GM18951 (cell line): Measurements from ENCODE around the gene ARIH1.
"Not testable (repeated sequence)": the region's sequence is repeated elsewhere in the genome, so short reads cannot be mapped to it uniquely, and the experiment has no call there.

Source experiments
- POLR2A ChIP-seq: IDR thresholded peaks from 4 replicates; pipeline ENCODE4 v1.6.1; 2011; ENCODE audit warnings: mild to moderate bottlenecking; ENCODE audit not compliant: insufficient read length, insufficient read depth; ENCODE audit errors: extremely low read depth
- in situ Hi-C: fragments of 300-500 bp; cut with MboI; formaldehyde crosslinking; loops from one replicate; pipeline ENCODE4 v1.12.0; 2022; ENCODE audit warnings: low sequenced_read_pairs, mixed read lengths, inconsistent platforms; ENCODE audit not compliant: unreplicated experiment

ARIH1 gene, protein sequence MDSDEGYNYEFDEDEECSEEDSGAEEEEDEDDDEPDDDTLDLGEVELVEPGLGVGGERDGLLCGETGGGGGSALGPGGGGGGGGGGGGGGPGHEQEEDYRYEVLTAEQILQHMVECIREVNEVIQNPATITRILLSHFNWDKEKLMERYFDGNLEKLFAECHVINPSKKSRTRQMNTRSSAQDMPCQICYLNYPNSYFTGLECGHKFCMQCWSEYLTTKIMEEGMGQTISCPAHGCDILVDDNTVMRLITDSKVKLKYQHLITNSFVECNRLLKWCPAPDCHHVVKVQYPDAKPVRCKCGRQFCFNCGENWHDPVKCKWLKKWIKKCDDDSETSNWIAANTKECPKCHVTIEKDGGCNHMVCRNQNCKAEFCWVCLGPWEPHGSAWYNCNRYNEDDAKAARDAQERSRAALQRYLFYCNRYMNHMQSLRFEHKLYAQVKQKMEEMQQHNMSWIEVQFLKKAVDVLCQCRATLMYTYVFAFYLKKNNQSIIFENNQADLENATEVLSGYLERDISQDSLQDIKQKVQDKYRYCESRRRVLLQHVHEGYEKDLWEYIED

DNA sequence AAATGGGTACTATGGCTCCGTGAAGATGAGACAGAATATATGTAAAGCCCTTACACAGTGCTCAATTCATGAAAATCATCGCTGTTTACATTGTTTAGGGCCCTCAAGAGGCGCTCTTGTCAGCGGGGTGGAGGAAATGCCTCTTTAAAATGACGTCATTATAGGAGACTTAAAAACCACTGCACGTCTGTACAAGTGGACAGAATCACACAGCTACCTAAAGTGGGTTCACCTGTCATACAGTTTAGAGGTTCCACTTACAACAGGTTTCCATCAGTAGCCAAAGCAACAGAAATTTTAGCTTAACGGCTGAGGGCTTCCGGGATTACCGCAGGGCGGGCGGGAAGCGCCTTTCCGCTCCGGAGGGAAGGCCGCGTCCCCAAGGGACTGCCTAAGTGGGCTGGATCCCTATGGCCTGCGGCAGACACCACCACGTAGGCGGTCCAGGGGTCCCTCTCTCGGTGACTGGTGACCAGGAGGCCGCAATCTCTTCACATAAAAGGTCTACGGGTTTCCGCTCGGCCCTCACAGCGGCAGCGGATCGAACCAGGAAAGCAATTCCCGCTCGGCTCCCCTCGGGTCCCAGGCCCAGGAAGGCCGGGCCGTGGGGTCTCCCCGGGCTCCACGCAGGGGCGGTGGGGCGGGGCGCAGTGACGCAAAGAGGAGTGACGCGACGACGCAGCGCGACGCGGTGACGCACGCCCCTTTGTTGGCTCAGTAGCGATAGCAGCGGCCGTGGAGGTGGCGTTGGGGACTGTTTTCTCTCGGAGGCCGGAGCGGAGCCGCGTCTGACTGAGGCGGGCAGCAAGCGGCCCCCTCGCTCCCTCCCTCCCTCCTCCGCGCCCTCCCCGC, at the start of gene ARIH1:
Gene ARIH1, plus strand, starts transcription at position 717 of the 852 bp plus-strand sequence. CDS start 310 bp downstream, outside the sequence.
- in situ Hi-C loops: no loop called here
- TF ChIP-seq POLR2A: peak; percentile 94

DNA sequence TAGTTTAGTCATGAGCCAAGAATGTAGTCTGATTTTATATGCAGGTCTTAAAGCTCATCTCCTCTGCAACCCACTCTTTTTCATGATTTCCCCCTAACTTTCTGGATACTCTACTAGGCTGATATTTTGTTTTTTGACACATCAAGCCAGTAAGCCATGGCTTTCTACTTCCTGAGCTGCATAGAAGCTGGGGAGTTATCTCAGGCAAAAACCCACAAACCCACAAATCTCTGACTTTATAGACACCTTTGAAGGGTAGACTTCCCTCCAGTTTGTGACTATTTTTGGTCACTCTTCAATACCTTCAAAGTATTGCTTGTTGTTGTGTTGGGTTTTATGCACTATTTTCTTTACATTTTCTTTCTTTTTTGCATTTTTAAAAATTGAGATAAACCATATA, 47.4 kb upstream of the ARIH1 start:
- in situ Hi-C loops: no loop called here
- no peak for TF ChIP-seq POLR2A

DNA sequence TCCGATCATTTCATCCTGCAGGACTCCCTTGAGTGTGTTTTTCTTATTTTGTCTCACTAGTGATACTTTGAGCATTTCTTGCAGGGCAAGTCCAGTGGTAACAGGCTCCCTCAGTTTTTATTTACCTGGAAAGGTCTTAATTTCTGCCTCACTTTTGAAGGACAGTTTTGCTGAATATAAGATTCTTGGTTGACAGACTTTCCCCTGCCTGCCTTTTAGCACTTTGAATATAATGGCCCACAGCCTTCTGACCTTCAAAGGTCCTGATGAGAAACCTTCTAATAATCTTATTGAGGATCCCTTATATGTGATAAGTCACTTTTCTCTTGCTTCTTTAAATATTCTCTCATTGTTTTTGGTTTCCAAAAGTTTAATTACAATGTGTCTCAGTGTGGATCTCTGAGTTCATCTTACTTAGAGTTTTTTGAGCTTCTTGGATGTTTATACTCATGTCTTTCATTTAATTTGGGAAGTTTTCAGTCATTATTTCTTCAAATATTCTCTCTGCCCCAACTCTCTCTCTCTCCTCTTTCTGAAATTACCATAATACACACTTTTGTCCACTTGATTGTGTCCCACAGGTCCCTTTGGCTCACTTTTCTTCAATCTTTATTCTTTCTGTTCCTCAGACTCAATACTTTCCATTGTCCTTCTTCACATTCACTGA, 36.3 kb upstream of the ARIH1 start:
- TF ChIP-seq POLR2A: no peak
- in situ Hi-C loops: no loop called here

DNA sequence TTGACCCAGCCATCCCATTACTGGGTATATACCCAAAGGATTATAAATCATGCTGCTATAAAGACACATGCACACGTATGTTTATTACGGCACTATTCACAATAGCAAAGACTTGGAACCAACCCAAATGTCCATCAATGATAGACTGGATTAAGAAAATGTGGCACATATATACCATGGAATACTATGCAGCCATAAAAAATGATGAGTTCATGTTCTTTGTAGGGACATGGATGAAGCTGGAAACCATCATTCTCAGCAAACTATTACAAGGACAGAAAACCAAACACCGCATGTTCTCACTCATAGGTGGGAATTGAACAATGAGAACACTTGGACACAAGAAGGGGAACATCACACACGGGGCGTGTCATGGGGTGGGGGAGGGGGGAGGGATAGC, 31.3 kb upstream of the ARIH1 start:
- in situ Hi-C loops: not testable (repeated sequence)

DNA sequence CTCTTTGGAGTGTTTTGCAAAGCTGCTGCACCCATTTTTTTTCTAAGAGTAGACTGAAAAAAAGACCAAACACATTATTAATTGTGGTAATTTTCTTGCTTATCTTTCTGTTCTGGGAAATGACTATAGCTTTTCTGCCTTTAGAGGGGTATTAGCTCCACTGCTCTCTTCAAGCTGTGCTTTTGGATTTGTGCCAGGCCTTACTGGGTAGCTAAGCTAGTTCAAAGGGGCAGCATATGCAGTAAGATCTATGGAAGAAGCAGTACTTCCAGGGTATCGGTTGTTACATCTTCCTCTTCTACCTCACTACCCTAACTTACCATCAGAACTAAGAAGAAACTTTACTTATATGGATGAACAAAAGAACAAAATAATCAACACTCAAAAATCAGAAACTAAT, 28.7 kb upstream of the ARIH1 start:
- in situ Hi-C loops: no loop called here
- no peak for TF ChIP-seq POLR2A

DNA sequence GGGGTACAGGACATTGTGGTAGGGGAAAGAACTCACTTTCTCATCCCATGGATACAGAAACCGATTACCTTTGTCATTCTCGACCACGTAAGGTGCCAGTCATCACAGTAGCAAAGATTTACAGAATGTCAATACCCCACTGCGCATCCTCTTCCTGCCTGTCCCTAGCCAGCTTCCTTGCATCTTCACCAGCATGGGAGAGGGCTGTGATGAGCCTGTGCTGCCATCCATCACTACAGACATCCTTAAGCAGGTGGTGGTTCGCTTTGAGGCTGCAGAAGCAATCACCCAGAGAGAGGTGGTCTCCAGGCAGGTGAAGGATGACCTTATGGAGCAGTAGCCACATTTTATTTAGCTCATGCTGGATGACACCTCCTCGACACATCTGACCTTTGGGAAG, 23.3 kb upstream of the ARIH1 start:
- no peak for TF ChIP-seq POLR2A
- in situ Hi-C loops: no loop called here

DNA sequence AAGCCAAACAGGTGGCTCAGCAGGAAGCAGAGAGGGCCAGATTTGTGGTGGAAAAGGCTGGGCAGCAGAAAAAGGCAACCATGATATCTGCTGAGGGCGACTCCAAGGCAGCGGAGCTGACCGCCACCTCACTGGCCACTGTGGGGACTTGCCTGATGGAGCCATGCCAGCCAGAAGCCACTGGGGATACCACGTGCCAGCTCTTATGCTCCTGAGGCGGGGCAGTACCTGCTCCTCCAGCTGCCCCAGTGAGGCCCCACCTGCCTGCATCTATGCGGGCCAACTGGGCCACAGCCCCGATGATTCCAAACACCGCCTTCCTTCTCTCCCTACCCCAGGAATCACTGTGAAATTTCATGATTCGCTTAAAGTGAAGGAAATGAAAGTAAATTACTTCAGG, 22.9 kb upstream of the ARIH1 start:
- in situ Hi-C loops: no loop called here
- TF ChIP-seq POLR2A: no peak

DNA sequence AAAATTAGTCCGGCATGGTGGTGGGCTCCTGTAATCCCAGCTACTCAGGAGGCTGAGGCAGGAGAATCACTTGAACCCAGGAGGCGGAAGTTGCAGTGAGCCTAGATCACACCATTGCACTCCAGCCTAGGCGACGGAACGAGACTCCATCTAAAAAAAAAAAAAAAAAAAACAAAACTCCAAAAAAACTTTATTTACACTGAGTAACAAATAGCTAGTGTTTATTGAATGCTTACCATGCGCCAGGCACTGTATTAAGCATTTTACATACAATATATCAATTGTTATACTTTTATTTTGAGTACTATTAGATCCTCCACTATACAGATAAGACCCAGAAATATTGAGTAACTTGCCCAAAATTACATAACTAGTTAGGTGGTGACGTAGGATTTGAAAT, 17.4 kb upstream of the ARIH1 start:
- in situ Hi-C loops: no loop called here
- TF ChIP-seq POLR2A: no peak

DNA sequence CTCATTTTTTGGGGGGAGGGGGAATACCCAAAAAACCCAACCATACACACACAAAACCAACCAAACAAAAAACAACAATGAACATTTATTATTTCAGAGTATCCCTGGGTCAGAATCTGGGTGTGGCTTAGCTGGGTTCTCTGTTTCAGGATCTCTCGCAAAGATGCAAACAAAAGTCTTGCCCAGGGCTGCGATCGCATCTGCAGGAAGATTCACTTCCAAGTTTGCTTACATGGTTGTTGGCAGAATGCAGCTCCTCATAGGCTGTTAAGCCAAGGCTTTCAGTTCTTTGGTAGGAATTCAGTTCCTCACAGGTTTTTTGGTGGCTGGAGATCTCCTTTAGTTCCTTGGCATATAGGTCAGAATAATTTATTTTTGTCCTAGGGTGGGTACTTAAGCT, 13.7 kb upstream of the ARIH1 start:
- no peak for TF ChIP-seq POLR2A
- in situ Hi-C loops: no loop called here

DNA sequence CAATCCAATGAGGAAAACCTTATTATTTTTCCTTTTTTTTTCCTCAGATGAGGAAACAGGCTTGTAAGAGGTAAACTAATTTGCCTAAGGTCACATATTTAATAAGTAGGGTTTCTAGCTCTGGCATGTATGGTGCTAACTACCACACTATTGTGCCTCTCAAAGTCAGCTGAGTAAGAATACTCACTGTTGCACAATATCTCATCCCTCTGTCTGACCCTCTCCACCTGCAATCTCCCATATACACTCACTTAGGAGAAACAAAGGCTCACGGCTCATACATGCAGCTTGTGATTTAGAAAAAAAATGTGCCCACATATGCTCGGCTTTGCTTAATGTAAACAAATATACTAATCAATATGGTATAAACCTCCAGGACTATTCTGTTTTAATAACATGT, 10.4 kb upstream of the ARIH1 start:
- TF ChIP-seq POLR2A: no peak
- in situ Hi-C loops: no loop called here

DNA sequence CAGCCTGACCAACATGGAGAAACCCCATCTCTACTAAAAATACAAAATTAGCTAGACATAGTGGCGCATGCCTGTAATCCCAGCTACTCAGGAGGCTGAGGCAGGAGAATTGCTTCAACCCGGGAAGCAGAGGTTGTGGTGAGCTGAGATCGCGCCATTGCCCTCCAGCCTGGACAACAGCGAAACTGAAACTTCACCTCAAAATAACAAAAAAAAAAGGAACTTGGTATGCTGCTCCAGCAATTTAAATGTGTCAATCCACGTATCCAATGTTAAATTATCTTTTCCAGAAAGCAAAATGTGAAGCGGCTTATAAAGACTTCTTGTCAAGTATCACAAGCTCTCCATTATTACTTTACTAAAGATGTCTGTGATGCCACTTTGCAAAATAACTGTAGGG, 9.9 kb upstream of the ARIH1 start:
- TF ChIP-seq POLR2A: no peak
- in situ Hi-C loops: no loop called here

DNA sequence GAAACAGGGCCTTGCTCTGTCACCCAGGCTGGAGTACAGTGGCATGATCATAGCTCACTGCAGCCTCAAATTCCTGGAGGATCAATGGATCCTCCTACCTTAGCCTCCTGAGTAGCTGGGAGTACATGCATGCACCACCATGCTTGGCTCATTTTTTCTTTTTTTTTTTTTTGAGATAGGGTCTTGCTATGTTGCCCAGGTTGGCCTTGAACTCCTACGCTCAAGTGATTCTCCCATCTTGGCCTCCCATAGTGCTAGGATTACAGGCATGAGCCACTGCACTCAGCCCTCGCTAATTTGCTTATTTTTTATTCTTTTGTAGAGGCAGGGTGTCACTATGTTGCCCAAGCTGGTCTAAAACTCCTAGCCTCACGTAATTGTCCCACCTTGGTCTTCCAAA, 6.0 kb upstream of the ARIH1 start:
- TF ChIP-seq POLR2A: no peak
- in situ Hi-C loops: no loop called here

DNA sequence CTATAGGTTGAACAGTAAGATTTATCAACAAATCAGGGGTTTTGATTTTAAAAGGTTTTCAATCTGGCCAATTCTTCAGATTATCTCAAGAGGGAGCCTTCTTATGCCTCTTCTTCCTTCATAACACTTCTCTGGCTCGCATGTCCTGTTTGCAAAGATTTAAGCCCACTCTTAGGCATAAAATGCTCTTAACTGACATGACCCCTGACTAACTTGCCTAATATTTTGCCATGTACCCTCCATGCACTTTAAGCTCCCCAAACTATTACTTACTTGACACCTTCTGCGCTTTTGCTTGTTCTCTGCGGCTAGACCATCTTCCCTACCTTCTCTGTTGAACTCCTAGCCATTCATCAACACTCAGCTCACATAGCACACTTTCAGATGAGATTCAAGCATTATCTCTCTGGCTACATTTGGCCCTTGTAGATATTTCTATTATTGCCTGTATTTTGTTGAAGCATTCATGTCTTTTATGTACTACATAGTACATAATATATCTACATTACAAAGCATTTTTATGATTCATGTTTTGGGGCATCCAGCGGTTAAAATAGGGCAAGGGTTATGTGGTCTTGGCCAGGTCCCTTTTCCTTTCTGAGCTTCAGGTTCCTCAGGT, 1.0 kb upstream of the ARIH1 start:
- in situ Hi-C loops: no loop called here
- TF ChIP-seq POLR2A: no peak

DNA sequence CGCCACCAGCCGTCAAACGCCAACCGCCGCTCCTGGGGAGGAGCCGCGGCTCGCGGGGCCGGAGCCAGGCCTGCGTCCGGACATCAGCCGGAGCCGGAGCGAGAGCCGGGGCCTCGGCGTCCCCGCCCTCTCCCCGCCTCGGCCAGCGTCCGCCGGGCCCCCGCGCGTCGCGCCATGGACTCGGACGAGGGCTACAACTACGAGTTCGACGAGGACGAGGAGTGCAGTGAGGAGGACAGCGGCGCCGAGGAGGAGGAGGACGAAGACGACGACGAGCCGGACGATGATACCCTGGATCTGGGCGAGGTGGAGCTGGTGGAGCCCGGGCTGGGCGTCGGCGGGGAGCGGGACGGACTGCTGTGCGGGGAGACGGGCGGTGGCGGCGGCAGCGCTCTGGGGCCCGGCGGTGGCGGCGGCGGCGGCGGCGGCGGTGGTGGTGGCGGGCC, 359 bp downstream of the ARIH1 start:
- TF ChIP-seq POLR2A: no peak

More for the DNA sequence above, 359 bp downstream of the ARIH1 start:
- in situ Hi-C loops: no loop called here
